Measurements from ENCODE around the gene PSKH1.
"Not testable (repeated sequence)": the region's sequence is repeated elsewhere in the genome, so short reads cannot be mapped to it uniquely, and the experiment has no call there.

The PSKH1 gene

GRCh38 chr16:67864044-67864443, 29.0 kb upstream of the PSKH1 start:
- not testable (repeated sequence) for H3K4me3 ChIP-seq (ENCODE audit: low read length); DNase-seq (ENCODE audit: low read depth, low spot score)

GRCh38 chr16:67864594-67864993, 28.5 kb upstream of the PSKH1 start:
- no peak for DNase-seq (ENCODE audit: low read depth, low spot score)
- H3K4me3 ChIP-seq (ENCODE audit: low read length) = no peak overlapping the region

- DNase-seq (ENCODE audit: low read depth, low spot score) = no peak
- no peak overlapping the region for H3K4me3 ChIP-seq (ENCODE audit: low read length)
Measured at GRCh38 chr16:67865318-67865717, 27.7 kb upstream of the PSKH1 start.

GRCh38 chr16:67868290-67868689, 24.8 kb upstream of the PSKH1 start:
- DNase-seq (ENCODE audit: low read depth, low spot score) = no peak

GRCh38 chr16:67869653-67870052, 23.4 kb upstream of the PSKH1 start:
- H3K4me3 ChIP-seq (ENCODE audit: low read length) = no peak overlapping the region
- no peak for DNase-seq (ENCODE audit: low read depth, low spot score)

More at GRCh38 chr16:67868290-67868689, 24.8 kb upstream of the PSKH1 start:
- H3K4me3 ChIP-seq (ENCODE audit: low read length) = no peak overlapping the region

GRCh38 chr16:67871256-67871655, 21.8 kb upstream of the PSKH1 start:
- DNase-seq (ENCODE audit: low read depth, low spot score) = no peak
- H3K4me3 ChIP-seq (ENCODE audit: low read length) = no peak overlapping the region

- peak overlapping the region; percentile 77 for H3K4me3 ChIP-seq (ENCODE audit: low read length)
- no peak for DNase-seq (ENCODE audit: low read depth, low spot score)
Measured at GRCh38 chr16:67872131-67872630, 20.9 kb upstream of the PSKH1 start.

- peak; percentile 62 for DNase-seq (ENCODE audit: low read depth, low spot score)
- H3K4me3 ChIP-seq (ENCODE audit: low read length) = peak within 1 kb of the TSS; percentile 77
Measured at GRCh38 chr16:67872631-67873434, 20.2 kb upstream of the PSKH1 start, which contains the start of gene EDC4. Gene EDC4, plus strand, starts transcription at chr16:67873052. Its CDS starts 210 bp downstream, at chr16:67873262.

GRCh38 chr16:67873435-67874370, 19.4 kb upstream of the PSKH1 start:
- no peak for DNase-seq (ENCODE audit: low read depth, low spot score)
- peak overlapping the region; percentile 77 for H3K4me3 ChIP-seq (ENCODE audit: low read length)

- no peak for DNase-seq (ENCODE audit: low read depth, low spot score)
- H3K4me3 ChIP-seq (ENCODE audit: low read length) = peak overlapping the region; percentile 77
Measured at GRCh38 chr16:67874372-67874771, 18.7 kb upstream of the PSKH1 start.

GRCh38 chr16:67877064-67877463, 16.0 kb upstream of the PSKH1 start:
- no peak overlapping the region for H3K4me3 ChIP-seq (ENCODE audit: low read length)
- DNase-seq (ENCODE audit: low read depth, low spot score) = no peak

GRCh38 chr16:67878232-67878631, 14.8 kb upstream of the PSKH1 start:
- H3K4me3 ChIP-seq (ENCODE audit: low read length) = no peak overlapping the region
- no peak for DNase-seq (ENCODE audit: low read depth, low spot score)

GRCh38 chr16:67878846-67879245, 14.2 kb upstream of the PSKH1 start:
- no peak overlapping the region for H3K4me3 ChIP-seq (ENCODE audit: low read length)
- DNase-seq (ENCODE audit: low read depth, low spot score) = no peak

- no peak for DNase-seq (ENCODE audit: low read depth, low spot score)
- no peak overlapping the region for H3K4me3 ChIP-seq (ENCODE audit: low read length)
Measured at GRCh38 chr16:67879462-67879861, 13.6 kb upstream of the PSKH1 start.

GRCh38 chr16:67879936-67880335, 13.1 kb upstream of the PSKH1 start:
- H3K4me3 ChIP-seq (ENCODE audit: low read length) = no peak overlapping the region
- no peak for DNase-seq (ENCODE audit: low read depth, low spot score)

- no peak for DNase-seq (ENCODE audit: low read depth, low spot score)
- H3K4me3 ChIP-seq (ENCODE audit: low read length) = no peak overlapping the region
Measured at GRCh38 chr16:67880584-67880983, 12.5 kb upstream of the PSKH1 start.

- no peak for DNase-seq (ENCODE audit: low read depth, low spot score)
- no peak overlapping the region for H3K4me3 ChIP-seq (ENCODE audit: low read length)
Measured at GRCh38 chr16:67881621-67882161, 11.4 kb upstream of the PSKH1 start.

- DNase-seq (ENCODE audit: low read depth, low spot score) = no peak
Measured at GRCh38 chr16:67882374-67883145, 10.5 kb upstream of the PSKH1 start.

More at GRCh38 chr16:67882374-67883145, 10.5 kb upstream of the PSKH1 start:
- H3K4me3 ChIP-seq (ENCODE audit: low read length) = no peak overlapping the region
